ENCODE results near the gene KLHL25.
"Not testable (repeated sequence)": the region's sequence is repeated elsewhere in the genome, so short reads cannot be mapped to it uniquely, and the experiment has no call there.

KLHL25 gene

GRCh38 chr15:85794598-85795336, at the start of gene KLHL25:
TSS of gene KLHL25 (minus strand) at chr15:85794925. CDS start at chr15:85769810, 25,115 bp downstream.
- peak; percentile 87 for DNase-seq
- peaks cover 30% of the 10 kb centered on the region for H3K4me1 Mint-ChIP-seq
- ATAC-seq: peak; percentile 93

DNA sequence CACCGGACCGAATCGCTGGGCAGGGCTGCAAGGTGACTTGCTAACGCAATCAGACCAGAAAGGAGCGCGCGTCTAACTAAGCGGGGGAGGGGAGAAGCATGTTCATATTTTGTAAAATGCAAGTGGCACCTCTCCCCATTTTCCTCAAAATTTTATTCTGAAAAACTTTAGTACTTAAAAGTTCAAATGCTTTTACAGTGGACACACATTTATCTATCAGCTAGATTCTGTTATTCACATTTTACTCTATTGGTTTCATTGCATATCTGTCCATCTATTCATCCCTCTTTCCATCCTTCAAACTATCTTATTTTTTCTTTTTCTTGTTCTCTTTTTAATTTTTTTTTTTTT, 46.1 kb upstream of the KLHL25 start:
- peaks cover 10% of the 10 kb centered on the region for H3K4me1 Mint-ChIP-seq
- ATAC-seq: no peak
- H3K4me3 Mint-ChIP-seq: no peak overlapping the region
- H3K9me3 Mint-ChIP-seq: no peaks in the 10 kb centered on the region
- no peaks in the 10 kb centered on the region for H3K36me3 Mint-ChIP-seq (ENCODE audit: low read depth)
- H3K27me3 Mint-ChIP-seq: peaks cover 21% of the 10 kb centered on the region
- no peak overlapping the region for H3K27ac Mint-ChIP-seq
- no peak for DNase-seq

More at GRCh38 chr15:85794598-85795336, at the start of gene KLHL25:
- Mint-ChIP-seq H3K27me3 (peaks cover 4% of the 10 kb centered on the region), H3K9me3 (no peaks in the 10 kb centered on the region), H3K4me3 (peak within 1 kb of the TSS; percentile 85), H3K36me3 (ENCODE audit: low read depth) (no peaks in the 10 kb centered on the region), H3K27ac (peak within 1 kb of the TSS; percentile 26)

DNA sequence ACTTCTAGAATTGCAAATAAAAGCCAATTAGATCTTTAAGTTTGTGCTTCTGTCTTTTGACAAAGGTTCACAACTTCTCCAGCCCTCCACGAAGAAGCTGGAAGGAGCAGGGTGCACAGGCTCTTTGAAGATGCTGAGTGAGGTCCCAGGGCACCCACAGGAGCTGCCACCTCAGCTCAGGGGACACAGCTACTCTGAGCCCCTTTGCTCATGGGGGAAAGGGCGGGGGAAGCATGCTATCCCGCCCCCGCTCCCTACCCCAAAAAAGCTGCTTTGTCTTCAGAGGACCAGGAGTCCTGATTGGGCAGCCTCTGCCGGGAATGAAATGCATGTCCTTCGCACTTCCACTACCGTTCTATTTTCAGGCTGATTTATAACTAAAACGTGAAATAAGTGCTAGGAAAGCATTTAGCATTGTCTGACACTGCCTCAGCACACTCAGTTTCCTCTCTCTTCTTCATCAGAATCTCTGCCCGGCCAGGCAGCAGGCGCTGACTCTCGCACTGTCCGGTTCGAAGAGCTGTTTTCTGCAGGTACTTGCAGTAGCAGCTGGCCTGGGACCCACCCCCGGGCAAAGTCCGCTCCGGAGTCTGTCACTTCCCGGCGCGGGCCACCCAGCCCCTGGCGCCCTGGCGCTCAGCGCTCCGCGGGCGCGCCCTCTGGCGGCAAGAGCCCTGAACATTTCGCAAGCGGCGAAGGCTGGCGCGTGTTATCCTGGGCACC, 45.5 kb upstream of the KLHL25 start:
- Mint-ChIP-seq H3K9me3 (no peaks in the 10 kb centered on the region), H3K36me3 (ENCODE audit: low read depth) (no peaks in the 10 kb centered on the region), H3K27me3 (peaks cover 18% of the 10 kb centered on the region), H3K4me3 (peak overlapping the region; percentile 55), H3K27ac (no peak overlapping the region), H3K4me1 (peaks cover 10% of the 10 kb centered on the region)
- ATAC-seq (peak; percentile 98), DNase-seq (peak; percentile 87)

GRCh38 chr15:85839643-85840042, 44.9 kb upstream of the KLHL25 start:
- ATAC-seq (no peak), DNase-seq (no peak)
- H3K4me3 Mint-ChIP-seq: no peak overlapping the region
- peaks cover 16% of the 10 kb centered on the region for H3K27me3 Mint-ChIP-seq
- H3K27ac Mint-ChIP-seq: no peak overlapping the region
- H3K36me3 Mint-ChIP-seq (ENCODE audit: low read depth): no peaks in the 10 kb centered on the region
- peaks cover 10% of the 10 kb centered on the region for H3K4me1 Mint-ChIP-seq
- H3K9me3 Mint-ChIP-seq: no peaks in the 10 kb centered on the region

- no peaks in the 10 kb centered on the region for H3K36me3 Mint-ChIP-seq (ENCODE audit: low read depth)
- DNase-seq: no peak
- H3K27ac Mint-ChIP-seq: no peak overlapping the region
- ATAC-seq: no peak
- H3K27me3 Mint-ChIP-seq: peaks cover 16% of the 10 kb centered on the region
- H3K4me1 Mint-ChIP-seq: peaks cover 10% of the 10 kb centered on the region
- H3K4me3 Mint-ChIP-seq: no peak overlapping the region
- no peaks in the 10 kb centered on the region for H3K9me3 Mint-ChIP-seq
These were observed 43.9 kb upstream of the KLHL25 start for GRCh38 chr15:85838655-85839054.

GRCh38 chr15:85837881-85838280, 43.2 kb upstream of the KLHL25 start:
- Mint-ChIP-seq H3K36me3 (ENCODE audit: low read depth) (no peaks in the 10 kb centered on the region), H3K27me3 (peaks cover 10% of the 10 kb centered on the region), H3K4me3 (no peak overlapping the region), H3K9me3 (no peaks in the 10 kb centered on the region), H3K4me1 (peaks cover 10% of the 10 kb centered on the region), H3K27ac (no peak overlapping the region)
- no peak for ATAC-seq
- no peak for DNase-seq

DNA sequence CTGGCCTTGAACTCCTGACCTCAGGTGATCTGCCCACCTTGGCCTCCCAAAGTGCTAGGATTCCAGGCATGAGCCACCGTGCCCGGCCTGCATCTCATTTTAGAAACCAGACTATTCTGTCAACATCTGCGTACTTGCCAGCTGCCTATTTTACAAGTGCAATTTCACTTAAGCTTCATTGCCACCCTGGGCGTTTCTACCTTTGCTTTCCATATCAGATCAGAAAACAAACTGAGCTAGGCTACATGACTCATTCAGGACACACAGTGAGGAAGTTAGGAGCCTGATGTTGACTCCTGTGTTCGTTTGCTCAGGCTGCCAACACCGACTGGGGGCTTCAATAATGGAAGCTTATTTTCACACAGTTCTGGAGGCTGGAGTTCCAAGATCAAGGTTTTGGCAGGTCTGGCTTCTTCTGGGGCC, 42.3 kb upstream of the KLHL25 start:
- no peaks in the 10 kb centered on the region for H3K36me3 Mint-ChIP-seq (ENCODE audit: low read depth)
- no peak overlapping the region for H3K4me3 Mint-ChIP-seq
- DNase-seq (no peak), ATAC-seq (no peak)
- peaks cover 10% of the 10 kb centered on the region for H3K4me1 Mint-ChIP-seq
- no peak overlapping the region for H3K27ac Mint-ChIP-seq
- H3K27me3 Mint-ChIP-seq: peaks cover 8% of the 10 kb centered on the region
- no peaks in the 10 kb centered on the region for H3K9me3 Mint-ChIP-seq

DNA sequence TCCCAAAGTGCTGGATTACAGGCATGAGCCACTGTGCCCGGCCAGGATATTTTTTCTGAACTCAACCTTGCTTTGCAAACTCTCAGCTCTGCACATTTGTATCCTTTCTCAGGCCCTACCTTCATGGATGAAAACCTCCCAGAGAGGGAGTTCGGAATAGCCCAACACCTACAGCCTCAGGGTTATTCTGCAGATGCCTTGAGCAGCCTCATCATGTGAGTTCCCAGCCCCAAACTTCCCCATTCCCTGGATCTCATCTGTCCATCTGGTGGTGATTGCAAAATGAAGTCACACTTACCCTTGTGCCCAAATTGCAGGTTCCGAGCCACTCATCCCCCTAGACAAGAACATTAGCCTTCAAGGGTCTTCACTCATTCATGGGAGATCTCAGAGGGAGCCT, 39.9 kb upstream of the KLHL25 start:
- no peak for ATAC-seq
- Mint-ChIP-seq H3K27ac (no peak overlapping the region), H3K9me3 (no peaks in the 10 kb centered on the region)

GRCh38 chr15:85832394-85832793, 37.7 kb upstream of the KLHL25 start:
- no peak overlapping the region for H3K27ac Mint-ChIP-seq

More for the DNA sequence above, 39.9 kb upstream of the KLHL25 start:
- Mint-ChIP-seq H3K36me3 (ENCODE audit: low read depth) (no peaks in the 10 kb centered on the region), H3K27me3 (peaks cover 2% of the 10 kb centered on the region), H3K4me3 (no peak overlapping the region), H3K4me1 (no peaks in the 10 kb centered on the region)
- no peak for DNase-seq

GRCh38 chr15:85831415-85832113, 36.8 kb upstream of the KLHL25 start:
- DNase-seq (peak; percentile 39), ATAC-seq (peak; percentile 52)
- Mint-ChIP-seq H3K27me3 (no peaks in the 10 kb centered on the region), H3K4me1 (no peaks in the 10 kb centered on the region), H3K4me3 (no peak overlapping the region), H3K36me3 (ENCODE audit: low read depth) (no peaks in the 10 kb centered on the region), H3K27ac (no peak overlapping the region), H3K9me3 (no peaks in the 10 kb centered on the region)

More at GRCh38 chr15:85832394-85832793, 37.7 kb upstream of the KLHL25 start:
- Mint-ChIP-seq H3K36me3 (ENCODE audit: low read depth) (no peaks in the 10 kb centered on the region), H3K4me3 (no peak overlapping the region), H3K27me3 (no peaks in the 10 kb centered on the region), H3K4me1 (no peaks in the 10 kb centered on the region), H3K9me3 (no peaks in the 10 kb centered on the region)
- no peak for DNase-seq
- ATAC-seq: no peak

GRCh38 chr15:85829754-85830153, 35.0 kb upstream of the KLHL25 start:
- ATAC-seq: not testable (repeated sequence)

GRCh38 chr15:85828874-85829273, 34.1 kb upstream of the KLHL25 start:
- Mint-ChIP-seq H3K27ac (no peak overlapping the region), H3K4me1 (no peaks in the 10 kb centered on the region), H3K4me3 (no peak overlapping the region), H3K9me3 (no peaks in the 10 kb centered on the region), H3K36me3 (ENCODE audit: low read depth) (no peaks in the 10 kb centered on the region), H3K27me3 (no peaks in the 10 kb centered on the region)
- DNase-seq (no peak), ATAC-seq (no peak)

More at GRCh38 chr15:85829754-85830153, 35.0 kb upstream of the KLHL25 start:
- not testable (repeated sequence) for H3K27ac Mint-ChIP-seq; H3K36me3 Mint-ChIP-seq (ENCODE audit: low read depth); H3K9me3 Mint-ChIP-seq; H3K4me1 Mint-ChIP-seq; H3K4me3 Mint-ChIP-seq; H3K27me3 Mint-ChIP-seq; DNase-seq

DNA sequence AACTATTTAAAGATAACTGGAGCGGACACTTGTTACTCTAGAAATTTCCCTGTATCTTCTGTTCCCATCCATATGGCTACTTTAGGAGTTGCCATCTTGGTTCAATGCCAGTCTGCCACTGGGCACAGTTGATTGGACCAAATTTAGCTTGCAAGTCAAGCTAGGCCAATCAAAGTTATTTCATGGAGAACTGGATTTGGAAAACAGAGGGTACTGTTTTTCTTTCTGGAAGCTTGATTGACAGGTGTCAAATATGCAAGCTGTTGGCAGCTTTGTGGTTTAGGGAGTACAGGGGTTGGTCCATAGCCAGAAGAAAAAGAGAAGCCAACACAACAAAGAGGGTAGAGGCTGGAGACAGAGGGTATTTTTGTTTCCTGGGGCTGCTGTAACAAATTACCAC, 33.4 kb upstream of the KLHL25 start:
- no peak overlapping the region for H3K27ac Mint-ChIP-seq
- no peaks in the 10 kb centered on the region for H3K27me3 Mint-ChIP-seq
- no peaks in the 10 kb centered on the region for H3K9me3 Mint-ChIP-seq
- H3K4me3 Mint-ChIP-seq: no peak overlapping the region
- no peaks in the 10 kb centered on the region for H3K36me3 Mint-ChIP-seq (ENCODE audit: low read depth)
- DNase-seq: no peak
- H3K4me1 Mint-ChIP-seq: no peaks in the 10 kb centered on the region
- ATAC-seq: no peak

- ATAC-seq: no peak
- Mint-ChIP-seq H3K4me1 (no peaks in the 10 kb centered on the region), H3K4me3 (no peak overlapping the region), H3K9me3 (no peaks in the 10 kb centered on the region), H3K27me3 (no peaks in the 10 kb centered on the region), H3K36me3 (ENCODE audit: low read depth) (no peaks in the 10 kb centered on the region), H3K27ac (no peak overlapping the region)
- DNase-seq: no peak
These were observed 32.2 kb upstream of the KLHL25 start for GRCh38 chr15:85826756-85827515.

All from activated naive CD8-positive, alpha-beta T cell treated with anti-CD3 and anti-CD28 coated beads, Interleukin-2, amount 50 U/mL, for 24 hours (primary cell).